ENCODE results near the gene PHB1. TPM values are rescaled to one million over a fixed set of nuclear protein-coding genes. Genes with fewer than 3 reads are reported as not detected.
"Not testable (repeated sequence)": the region's sequence is repeated elsewhere in the genome, so short reads cannot be mapped to it uniquely, and the experiment has no call there.

Gene PHB1
- total RNA-seq, 2 donors from 2014 or later, result 134 to 301 TPM

GRCh38 chr17:49397586-49397985 lies 17.1 kb downstream of the PHB1 start:
- ATAC-seq, result no peak
- no peak overlapping the region for H3K27ac Mint-ChIP-seq
- peaks cover 0 to 4% of the 10 kb centered on the region in 2 donors for H3K36me3 Mint-ChIP-seq
- DNase-seq (ENCODE audit: low spot score in 2 of 2), result no peak
- no peaks in the 10 kb centered on the region for H3K9me3 Mint-ChIP-seq

DNA sequence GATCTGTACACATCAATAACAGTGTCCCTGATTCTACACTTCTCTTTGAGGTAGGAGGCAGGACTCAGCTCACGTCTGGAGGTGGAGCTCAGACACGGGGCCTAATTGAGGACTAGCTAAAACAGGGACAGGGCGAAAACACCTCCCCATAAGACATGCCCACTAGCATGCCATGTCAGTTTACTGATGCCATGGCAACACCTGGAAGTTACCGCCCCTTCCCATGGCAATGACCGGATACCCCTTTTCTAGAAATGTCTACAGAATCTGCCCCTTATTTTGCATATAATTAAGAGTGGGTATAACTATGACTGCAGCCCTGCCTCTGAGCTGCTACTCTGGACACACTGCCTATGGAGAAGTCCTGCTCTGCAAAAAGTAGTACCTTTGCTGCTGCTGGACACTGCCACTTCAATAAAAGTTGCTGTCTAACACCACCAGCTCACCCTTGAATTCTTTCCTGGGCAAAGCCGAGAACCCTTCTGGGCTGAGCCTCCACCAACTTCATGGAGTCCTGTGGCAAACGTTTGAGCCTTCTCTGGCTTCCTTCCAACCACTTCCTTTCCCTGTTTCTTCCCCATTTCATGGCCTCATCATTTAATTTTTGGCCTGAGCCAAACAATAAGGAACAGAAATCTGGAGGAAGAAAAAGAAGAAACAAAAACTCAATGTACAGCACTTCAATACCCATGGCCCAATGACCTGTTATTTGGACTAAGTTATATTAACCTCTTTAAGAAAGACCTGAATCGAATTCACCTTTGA lies 21.0 kb downstream of the PHB1 start:
- H3K27ac Mint-ChIP-seq, result no peak overlapping the region
- ATAC-seq (no peak), DNase-seq (ENCODE audit: low spot score in 2 of 2) (no peak)
- no peaks in the 10 kb centered on the region for H3K36me3 Mint-ChIP-seq
- H3K9me3 Mint-ChIP-seq, result no peaks in the 10 kb centered on the region

GRCh38 chr17:49390548-49391324 lies 23.9 kb downstream of the PHB1 start:
- no peaks in the 10 kb centered on the region for H3K36me3 Mint-ChIP-seq
- no peak for ATAC-seq
- no peaks in the 10 kb centered on the region for H3K9me3 Mint-ChIP-seq
- peak overlapping the region; percentile 49 to 92 for H3K27ac Mint-ChIP-seq
- DNase-seq (ENCODE audit: low spot score in 2 of 2), result no peak

- not testable (repeated sequence) for H3K36me3 Mint-ChIP-seq; DNase-seq (ENCODE audit: low spot score in 2 of 2); H3K9me3 Mint-ChIP-seq
- peak; percentile 45 to 46 for ATAC-seq
- H3K27ac Mint-ChIP-seq, result peak overlapping the region in 1 of 2 donors; percentile 80
These were observed 25.0 kb downstream of the PHB1 start for GRCh38 chr17:49389514-49390347.

DNA sequence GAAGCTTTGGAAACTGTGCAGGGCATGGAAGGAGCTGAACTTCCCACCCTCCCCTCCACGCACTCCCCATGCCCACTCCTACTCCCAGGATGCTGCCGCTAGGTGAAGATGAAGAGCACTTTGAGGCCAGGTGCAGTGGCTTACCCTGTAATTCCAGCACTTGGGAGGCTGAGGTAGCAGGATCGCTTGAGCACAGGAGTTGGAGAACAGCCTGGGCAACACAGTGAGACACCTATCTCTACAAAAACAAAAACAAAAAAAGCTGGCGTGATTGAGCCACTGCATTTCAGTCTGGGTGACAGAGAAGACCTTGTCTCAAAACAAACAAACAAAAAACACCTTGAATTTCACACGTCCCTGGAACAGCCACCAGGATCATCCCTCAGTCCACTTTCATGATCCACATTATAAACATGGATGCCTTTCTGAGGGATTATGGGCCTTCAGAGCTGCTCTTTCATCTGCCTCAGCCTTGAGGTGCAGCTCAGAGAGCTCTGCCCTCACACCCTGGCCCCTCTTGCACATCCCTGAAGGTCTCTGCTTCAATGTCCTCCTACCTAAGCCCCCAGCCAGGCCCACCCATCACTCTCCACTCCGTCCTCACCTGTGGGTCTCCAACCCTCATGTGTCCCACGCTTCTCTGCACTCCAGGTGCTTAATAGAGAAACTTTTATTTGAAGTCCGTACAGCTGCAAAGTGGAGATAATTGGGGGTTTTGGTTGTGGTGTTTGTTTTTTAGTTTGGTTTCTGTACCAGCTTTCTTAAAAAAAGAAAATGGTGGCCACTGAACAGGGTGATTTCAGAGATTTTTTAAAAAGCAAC lies 25.8 kb downstream of the PHB1 start:
- ATAC-seq (no peak), DNase-seq (ENCODE audit: low spot score in 2 of 2) (no peak)
- Mint-ChIP-seq H3K36me3 (no peaks in the 10 kb centered on the region), H3K9me3 (no peaks in the 10 kb centered on the region), H3K27ac (peak overlapping the region; percentile 80 to 84)

DNA sequence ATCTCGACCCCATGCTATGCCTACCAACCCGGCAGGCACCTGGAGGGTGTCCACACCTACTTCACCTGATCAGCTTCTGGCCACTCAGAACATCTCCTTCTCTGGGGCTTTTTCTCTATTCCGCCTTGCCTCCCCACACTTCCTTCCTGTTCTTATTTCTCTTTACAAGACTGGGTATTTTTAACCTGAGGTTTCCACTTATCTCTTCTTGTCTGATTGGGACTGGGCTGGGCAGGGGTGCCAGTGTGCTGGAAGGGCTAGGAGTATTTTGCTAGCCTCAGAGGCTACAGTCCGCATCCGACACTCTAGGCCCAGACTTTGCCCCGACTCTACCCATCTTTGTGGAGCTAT lies 26.4 kb downstream of the PHB1 start:
- peak; percentile 57 to 58 for ATAC-seq

GRCh38 chr17:49387498-49388289 lies 27.0 kb downstream of the PHB1 start:
- Mint-ChIP-seq H3K36me3 (no peaks in the 10 kb centered on the region), H3K27ac (peak overlapping the region; percentile 80 to 84), H3K9me3 (no peaks in the 10 kb centered on the region)
- ATAC-seq, result peak; percentile 30 to 35
- DNase-seq (ENCODE audit: low spot score in 2 of 2), result no peak

More for the DNA sequence above, 26.4 kb downstream of the PHB1 start:
- peak overlapping the region; percentile 80 to 84 for H3K27ac Mint-ChIP-seq
- no peaks in the 10 kb centered on the region for H3K9me3 Mint-ChIP-seq
- no peaks in the 10 kb centered on the region for H3K36me3 Mint-ChIP-seq
- DNase-seq (ENCODE audit: low spot score in 2 of 2), result no peak

GRCh38 chr17:49386373-49386772 lies 28.3 kb downstream of the PHB1 start:
- H3K27ac Mint-ChIP-seq, result no peak overlapping the region
- no peak for ATAC-seq
- H3K36me3 Mint-ChIP-seq, result no peaks in the 10 kb centered on the region
- DNase-seq (ENCODE audit: low spot score in 2 of 2), result no peak
- no peaks in the 10 kb centered on the region for H3K9me3 Mint-ChIP-seq

GRCh38 chr17:49384951-49385350 lies 29.7 kb downstream of the PHB1 start:
- DNase-seq (ENCODE audit: low spot score in 2 of 2) (no peak), ATAC-seq (no peak)
- Mint-ChIP-seq H3K27ac (no peak overlapping the region), H3K9me3 (no peaks in the 10 kb centered on the region), H3K36me3 (no peaks in the 10 kb centered on the region)

GRCh38 chr17:49383060-49383459 lies 31.6 kb downstream of the PHB1 start:
- no peaks in the 10 kb centered on the region for H3K9me3 Mint-ChIP-seq
- H3K36me3 Mint-ChIP-seq, result no peaks in the 10 kb centered on the region
- ATAC-seq (no peak), DNase-seq (ENCODE audit: low spot score in 2 of 2) (no peak)
- H3K27ac Mint-ChIP-seq, result no peak overlapping the region

- no peaks in the 10 kb centered on the region for H3K36me3 Mint-ChIP-seq
- ATAC-seq, result no peak
- DNase-seq (ENCODE audit: low spot score in 2 of 2), result no peak
- peak overlapping the region in 1 of 2 donors; percentile 49 for H3K27ac Mint-ChIP-seq
- H3K9me3 Mint-ChIP-seq, result no peaks in the 10 kb centered on the region
These were observed 32.1 kb downstream of the PHB1 start for GRCh38 chr17:49382556-49382955.

GRCh38 chr17:49381793-49382192 lies 32.9 kb downstream of the PHB1 start:
- Mint-ChIP-seq H3K9me3 (no peaks in the 10 kb centered on the region), H3K36me3 (no peaks in the 10 kb centered on the region), H3K27ac (peak overlapping the region in 1 of 2 donors; percentile 49)
- no peak for ATAC-seq
- DNase-seq (ENCODE audit: low spot score in 2 of 2), result no peak

DNA sequence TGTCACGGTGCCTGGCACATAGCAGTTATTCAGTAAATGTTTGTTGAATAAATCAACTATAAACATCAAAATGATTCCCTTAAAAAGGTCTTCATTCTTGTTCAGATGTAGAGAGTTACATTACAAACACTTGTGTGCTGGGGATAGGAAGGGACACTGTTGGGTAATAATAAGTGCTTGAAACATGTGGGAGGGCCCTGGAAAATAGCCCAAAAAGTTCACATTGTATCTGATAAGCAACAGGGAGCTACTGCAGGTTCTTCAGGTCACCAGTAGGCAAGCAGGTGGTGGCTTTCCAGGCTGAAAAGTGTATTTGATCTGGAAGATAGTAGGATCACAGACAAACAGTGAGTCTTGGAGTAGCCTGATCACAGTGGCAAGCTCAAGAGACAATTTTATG lies 33.6 kb downstream of the PHB1 start:
- Mint-ChIP-seq H3K9me3 (no peaks in the 10 kb centered on the region), H3K27ac (no peak overlapping the region), H3K36me3 (no peaks in the 10 kb centered on the region)
- DNase-seq (ENCODE audit: low spot score in 2 of 2), result no peak
- no peak for ATAC-seq

- ATAC-seq, result no peak
- no peaks in the 10 kb centered on the region for H3K36me3 Mint-ChIP-seq
- H3K9me3 Mint-ChIP-seq, result no peaks in the 10 kb centered on the region
- H3K27ac Mint-ChIP-seq, result no peak overlapping the region
- DNase-seq (ENCODE audit: low spot score in 2 of 2), result no peak
These were observed 34.8 kb downstream of the PHB1 start for GRCh38 chr17:49379926-49380325.

- H3K27ac Mint-ChIP-seq, result no peak overlapping the region
- ATAC-seq, result no peak
- DNase-seq (ENCODE audit: low spot score in 2 of 2), result no peak
- no peaks in the 10 kb centered on the region for H3K9me3 Mint-ChIP-seq
- H3K36me3 Mint-ChIP-seq, result no peaks in the 10 kb centered on the region
These were observed 36.4 kb downstream of the PHB1 start for GRCh38 chr17:49378311-49378710.

- H3K27ac Mint-ChIP-seq, result no peak overlapping the region
- no peaks in the 10 kb centered on the region for H3K9me3 Mint-ChIP-seq
- H3K36me3 Mint-ChIP-seq, result no peaks in the 10 kb centered on the region
- DNase-seq (ENCODE audit: low spot score in 2 of 2), result peak in 1 of 2 donors; percentile 4
- no peak for ATAC-seq
These were observed 39.1 kb downstream of the PHB1 start for GRCh38 chr17:49375544-49375943.
